Breast epithelium (tissue), 4 donors: ENCODE data around the gene SOCS7. TPM values are rescaled to one million over a fixed set of nuclear protein-coding genes. Genes with fewer than 3 reads are reported as not detected.

Experiments
- DNase-seq, 2 donors: peaks; one replicate each; pipeline ENCODE4 v3.0.0-alpha.2; 2019; ENCODE audit warnings: low spot score in 2 of 2
- H3K27ac ChIP-seq, 2 donors: fragments of 200-600 bp; sonication (generic) in 1 of 2; one replicate each; pipeline ENCODE4 v1.5.1; 2016 to 2019; ENCODE audit warnings: mild to moderate bottlenecking in 1 of 2
- H3K27me3 ChIP-seq, 2 donors: fragments of 200-600 bp; sonication (generic) in 1 of 2; one replicate each; pipeline versions ENCODE4 v1.5.1 to v1.6.0; 2017 to 2019; ENCODE audit warnings: control low read depth in 1 of 2, mild to moderate bottlenecking in 1 of 2
- H3K36me3 ChIP-seq: fragments of 200-600 bp; one replicate; pipeline ENCODE4 v1.5.1; 2019
- H3K4me1 ChIP-seq, 2 donors: fragments of 200-600 bp; sonication (generic); one replicate each; pipeline ENCODE4 v1.5.1; 2016 to 2019; ENCODE audit warnings: control low read depth in 1 of 2
- H3K4me3 ChIP-seq, 3 donors: fragments of 200-600 bp; sonication (generic); 1 replicate in 2 of 3; 2 replicates in 1 of 3; pipeline ENCODE4 v1.5.1; 2016 to 2019; ENCODE audit warnings: mild to moderate bottlenecking in 3 of 3, moderate library complexity in 2 of 3
- H3K9me3 ChIP-seq, 2 donors: fragments of 200-600 bp; sonication (generic) in 1 of 2; one replicate each; pipeline ENCODE4 v1.5.1; 2016 to 2019; ENCODE audit warnings: control low read depth in 1 of 2
- POLR2A ChIP-seq: fragments of 450-650 bp; IDR thresholded peaks from one replicate; pipeline ENCODE4 v1.6.1; 2016; ENCODE audit warnings: antibody characterized with exemption, mild to moderate bottlenecking, moderate library complexity
- POLR2AphosphoS5 ChIP-seq, 3 donors: sonication (generic); formaldehyde crosslinking; IDR thresholded peaks; one replicate each; pipeline ENCODE4 v1.6.1; 2017; ENCODE audit warnings: antibody characterized with exemption in 3 of 3
- intact Hi-C: fragments of 100-400 bp; cut with DNase I; formaldehyde crosslinking; loops from one replicate; pipeline ENCODE4 v1.15.1; 2023; ENCODE audit warnings: low total_unique reads
- total RNA-seq, 3 donors: library from RNA; depleted of rRNA; stranded (reverse); fragments of >200 nt; gene quantifications; one replicate each; pipeline ENCODE4 v1.1.0, GENCODE V29; 2016
- TF ChIP-seq, protein P1 (sequence below), 3 donors: fragments of 450-650 bp; IDR thresholded peaks; one replicate each; pipeline ENCODE4 v1.5.1; 2016 to 2017; ENCODE audit warnings: antibody characterized with exemption in 3 of 3, mild to moderate bottlenecking in 3 of 3, moderate library complexity in 3 of 3

Gene SOCS7
- total RNA-seq, 3 donors from 2014 or later, result 9.9 to 24.0 (median 14.7) TPM

DNA sequence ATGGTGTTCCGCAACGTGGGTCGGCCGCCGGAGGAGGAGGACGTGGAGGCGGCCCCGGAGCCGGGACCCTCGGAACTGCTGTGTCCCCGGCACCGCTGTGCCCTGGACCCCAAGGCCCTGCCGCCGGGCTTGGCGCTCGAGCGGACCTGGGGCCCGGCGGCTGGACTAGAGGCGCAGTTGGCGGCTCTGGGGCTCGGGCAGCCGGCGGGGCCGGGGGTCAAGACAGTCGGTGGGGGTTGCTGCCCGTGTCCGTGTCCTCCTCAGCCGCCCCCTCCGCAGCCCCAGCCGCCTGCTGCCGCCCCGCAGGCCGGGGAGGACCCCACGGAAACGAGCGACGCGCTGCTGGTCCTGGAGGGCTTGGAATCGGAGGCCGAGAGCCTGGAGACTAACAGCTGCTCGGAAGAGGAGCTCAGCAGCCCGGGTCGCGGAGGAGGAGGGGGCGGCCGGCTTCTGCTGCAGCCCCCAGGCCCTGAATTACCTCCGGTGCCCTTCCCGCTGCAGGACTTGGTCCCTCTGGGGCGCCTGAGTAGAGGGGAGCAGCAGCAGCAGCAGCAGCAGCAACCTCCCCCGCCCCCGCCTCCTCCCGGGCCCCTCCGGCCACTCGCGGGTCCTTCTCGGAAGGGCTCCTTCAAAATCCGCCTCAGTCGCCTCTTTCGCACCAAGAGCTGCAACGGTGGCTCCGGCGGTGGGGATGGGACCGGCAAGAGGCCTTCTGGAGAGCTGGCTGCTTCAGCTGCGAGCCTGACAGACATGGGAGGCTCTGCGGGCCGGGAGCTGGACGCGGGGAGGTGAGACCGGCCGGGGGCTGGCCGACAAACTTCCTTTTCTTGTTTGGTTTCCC is 821 bp downstream of the SOCS7 start:
- Histone ChIP-seq H3K27ac (peak overlapping the region; percentile 79 to 85), H3K9me3 (no peaks in the 10 kb centered on the region), H3K4me3 (peak overlapping the region; percentile 89 to 95 (median 92)), H3K27me3 (no peaks in the 10 kb centered on the region), H3K36me3 (no peaks in the 10 kb centered on the region), H3K4me1 (peaks cover 0 to 4% of the 10 kb centered on the region in 2 donors)
- TF ChIP-seq POLR2A (no peak), POLR2AphosphoS5 (IDR thresholded peaks at IDR 0.05) (no peak)
- TF ChIP-seq, protein P1, sequence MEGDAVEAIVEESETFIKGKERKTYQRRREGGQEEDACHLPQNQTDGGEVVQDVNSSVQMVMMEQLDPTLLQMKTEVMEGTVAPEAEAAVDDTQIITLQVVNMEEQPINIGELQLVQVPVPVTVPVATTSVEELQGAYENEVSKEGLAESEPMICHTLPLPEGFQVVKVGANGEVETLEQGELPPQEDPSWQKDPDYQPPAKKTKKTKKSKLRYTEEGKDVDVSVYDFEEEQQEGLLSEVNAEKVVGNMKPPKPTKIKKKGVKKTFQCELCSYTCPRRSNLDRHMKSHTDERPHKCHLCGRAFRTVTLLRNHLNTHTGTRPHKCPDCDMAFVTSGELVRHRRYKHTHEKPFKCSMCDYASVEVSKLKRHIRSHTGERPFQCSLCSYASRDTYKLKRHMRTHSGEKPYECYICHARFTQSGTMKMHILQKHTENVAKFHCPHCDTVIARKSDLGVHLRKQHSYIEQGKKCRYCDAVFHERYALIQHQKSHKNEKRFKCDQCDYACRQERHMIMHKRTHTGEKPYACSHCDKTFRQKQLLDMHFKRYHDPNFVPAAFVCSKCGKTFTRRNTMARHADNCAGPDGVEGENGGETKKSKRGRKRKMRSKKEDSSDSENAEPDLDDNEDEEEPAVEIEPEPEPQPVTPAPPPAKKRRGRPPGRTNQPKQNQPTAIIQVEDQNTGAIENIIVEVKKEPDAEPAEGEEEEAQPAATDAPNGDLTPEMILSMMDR (IDR thresholded peaks at IDR 0.05), result no peak
- no peak for DNase-seq
- intact Hi-C loops, result no loop called here

DNA sequence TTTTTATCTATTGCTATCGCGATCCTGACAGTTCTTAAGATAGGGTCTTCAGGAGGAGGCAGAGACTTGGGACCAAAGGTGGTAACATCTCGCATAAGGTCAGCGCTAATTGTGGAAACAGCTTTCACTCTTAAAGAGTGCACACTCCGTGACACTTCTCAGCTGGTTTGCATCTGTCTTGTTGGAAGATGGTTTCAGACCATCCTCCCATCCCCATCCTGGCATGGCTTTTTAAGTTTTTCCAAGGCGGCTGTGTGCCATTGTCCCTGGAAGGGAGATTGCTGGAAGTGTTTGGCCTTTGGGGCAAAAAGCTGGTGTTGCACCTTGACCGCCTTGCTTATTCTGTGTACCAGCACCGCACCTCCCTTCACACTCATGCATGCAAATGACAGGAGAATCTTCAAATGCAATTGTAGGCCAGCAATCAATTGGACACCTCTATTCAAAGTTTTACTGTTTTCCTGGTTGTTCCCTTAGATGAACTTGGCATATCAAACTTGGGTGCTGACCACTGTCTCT is 1.5 kb downstream of the SOCS7 start:
- Histone ChIP-seq H3K4me1 (peaks cover 0 to 4% of the 10 kb centered on the region in 2 donors), H3K9me3 (no peaks in the 10 kb centered on the region), H3K4me3 (peak overlapping the region; percentile 89 to 95 (median 92)), H3K27ac (peak overlapping the region in 1 of 2 donors; percentile 85), H3K27me3 (no peaks in the 10 kb centered on the region), H3K36me3 (no peaks in the 10 kb centered on the region)
- intact Hi-C loops, result no loop called here
- TF ChIP-seq, protein P1 (IDR thresholded peaks at IDR 0.05), result no peak
- TF ChIP-seq POLR2A, result no peak
- TF ChIP-seq POLR2AphosphoS5 (IDR thresholded peaks at IDR 0.05), result no peak
- DNase-seq, result no peak

DNA sequence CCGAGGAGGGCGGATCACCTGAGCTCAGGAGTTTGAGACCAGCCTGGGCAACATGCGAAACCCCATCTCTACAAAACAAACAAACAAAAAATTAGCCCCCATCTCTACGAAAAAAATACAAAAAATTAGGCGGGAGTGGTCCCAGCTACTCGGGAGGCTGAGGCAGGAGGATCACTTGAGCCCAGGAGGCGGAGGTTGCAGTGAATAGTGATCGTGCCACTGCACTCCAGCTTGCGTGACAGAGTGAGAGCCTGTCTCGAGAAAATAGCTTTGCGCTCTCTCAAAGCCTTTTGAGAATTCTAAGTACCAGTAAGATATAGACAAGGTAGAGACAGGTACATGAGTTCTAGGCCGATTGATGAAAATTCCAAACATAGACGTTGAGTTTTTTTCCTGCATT is 2.0 kb downstream of the SOCS7 start:
- peak overlapping the region in 2 of 3 donors; percentile 92 to 95 for H3K4me3 ChIP-seq
- no peaks in the 10 kb centered on the region for H3K9me3 ChIP-seq
- no peaks in the 10 kb centered on the region for H3K36me3 ChIP-seq
- no peak for TF ChIP-seq POLR2AphosphoS5 (IDR thresholded peaks at IDR 0.05)
- TF ChIP-seq, protein P1 (IDR thresholded peaks at IDR 0.05), result no peak
- no peak for TF ChIP-seq POLR2A
- H3K27ac ChIP-seq, result no peak overlapping the region
- intact Hi-C loops, result no loop called here
- peaks cover 0 to 6% of the 10 kb centered on the region in 2 donors for H3K4me1 ChIP-seq
- DNase-seq, result no peak
- no peaks in the 10 kb centered on the region for H3K27me3 ChIP-seq

DNA sequence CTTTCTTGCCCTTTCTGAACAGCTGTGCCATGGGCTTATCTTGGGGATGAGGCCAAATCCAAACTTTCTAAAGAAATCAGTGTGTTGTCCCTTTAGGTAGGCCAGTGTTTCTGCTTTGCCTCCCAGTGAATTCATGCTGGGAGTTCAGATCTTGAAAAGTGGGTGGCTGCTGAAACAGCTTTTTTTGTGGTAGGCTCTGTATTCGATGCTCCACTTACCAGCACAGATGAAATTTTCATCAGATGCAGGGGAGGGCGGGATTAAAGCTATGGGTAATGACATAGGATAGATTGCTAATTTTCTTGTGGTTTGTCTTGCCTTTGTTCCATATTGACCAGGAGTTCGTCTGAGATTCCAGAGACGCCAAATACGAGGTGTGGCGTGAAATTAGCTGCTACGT is 2.8 kb downstream of the SOCS7 start:
- no peak for DNase-seq
- Histone ChIP-seq H3K4me1 (peaks cover 0 to 8% of the 10 kb centered on the region in 2 donors), H3K4me3 (no peak overlapping the region), H3K27ac (no peak overlapping the region), H3K36me3 (no peaks in the 10 kb centered on the region), H3K9me3 (no peaks in the 10 kb centered on the region), H3K27me3 (no peaks in the 10 kb centered on the region)
- TF ChIP-seq POLR2AphosphoS5 (IDR thresholded peaks at IDR 0.05) (no peak), POLR2A (no peak)
- TF ChIP-seq, protein P1 (IDR thresholded peaks at IDR 0.05), result no peak
- intact Hi-C loops, result no loop called here

DNA sequence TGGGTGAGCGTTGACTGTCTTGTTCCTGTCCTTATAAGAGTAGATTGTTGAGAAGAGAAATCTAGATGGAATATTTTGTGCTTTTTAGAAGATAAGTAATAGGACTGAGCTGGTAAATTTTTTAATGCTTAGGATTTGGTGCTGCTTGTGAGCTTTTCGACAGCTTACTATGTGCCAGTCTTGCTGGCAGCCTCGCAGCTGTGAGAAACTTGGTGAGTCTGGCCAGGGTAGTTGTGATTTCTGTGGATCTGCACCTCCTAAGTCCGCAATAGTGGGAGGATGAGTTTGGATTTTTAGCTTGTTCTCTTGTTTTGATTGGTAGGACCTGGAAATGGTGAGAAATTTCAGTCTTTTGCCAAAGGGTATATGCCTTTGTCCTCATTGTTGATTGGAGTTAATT is 3.6 kb downstream of the SOCS7 start:
- Histone ChIP-seq H3K4me1 (peaks cover 0 to 8% of the 10 kb centered on the region in 2 donors), H3K36me3 (no peaks in the 10 kb centered on the region), H3K27me3 (no peaks in the 10 kb centered on the region), H3K9me3 (no peaks in the 10 kb centered on the region), H3K4me3 (no peak overlapping the region), H3K27ac (no peak overlapping the region)
- no peak for DNase-seq
- no peak for TF ChIP-seq POLR2AphosphoS5 (IDR thresholded peaks at IDR 0.05)
- TF ChIP-seq, protein P1 (IDR thresholded peaks at IDR 0.05), result no peak
- TF ChIP-seq POLR2A, result no peak
- intact Hi-C loops, result no loop called here
